ENCODE data around the gene TARP.

The TARP gene

GRCh38 chr7:38291650-38292049 is 18.2 kb upstream of the TARP start:
- TF ChIP-seq, protein P1, sequence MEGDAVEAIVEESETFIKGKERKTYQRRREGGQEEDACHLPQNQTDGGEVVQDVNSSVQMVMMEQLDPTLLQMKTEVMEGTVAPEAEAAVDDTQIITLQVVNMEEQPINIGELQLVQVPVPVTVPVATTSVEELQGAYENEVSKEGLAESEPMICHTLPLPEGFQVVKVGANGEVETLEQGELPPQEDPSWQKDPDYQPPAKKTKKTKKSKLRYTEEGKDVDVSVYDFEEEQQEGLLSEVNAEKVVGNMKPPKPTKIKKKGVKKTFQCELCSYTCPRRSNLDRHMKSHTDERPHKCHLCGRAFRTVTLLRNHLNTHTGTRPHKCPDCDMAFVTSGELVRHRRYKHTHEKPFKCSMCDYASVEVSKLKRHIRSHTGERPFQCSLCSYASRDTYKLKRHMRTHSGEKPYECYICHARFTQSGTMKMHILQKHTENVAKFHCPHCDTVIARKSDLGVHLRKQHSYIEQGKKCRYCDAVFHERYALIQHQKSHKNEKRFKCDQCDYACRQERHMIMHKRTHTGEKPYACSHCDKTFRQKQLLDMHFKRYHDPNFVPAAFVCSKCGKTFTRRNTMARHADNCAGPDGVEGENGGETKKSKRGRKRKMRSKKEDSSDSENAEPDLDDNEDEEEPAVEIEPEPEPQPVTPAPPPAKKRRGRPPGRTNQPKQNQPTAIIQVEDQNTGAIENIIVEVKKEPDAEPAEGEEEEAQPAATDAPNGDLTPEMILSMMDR (IDR thresholded peaks at IDR 0.05): no peak

GRCh38 chr7:38291117-38291647 is 17.7 kb upstream of the TARP start:
- Histone ChIP-seq H3K4me3 (ENCODE audit: low read depth in 1 of 2, low read length in 1 of 2) (no peak overlapping the region), H3K36me3 (no peaks in the 10 kb centered on the region), H3K27me3 (no peaks in the 10 kb centered on the region), H3K9me3 (no peaks in the 10 kb centered on the region), H3K27ac (no peak overlapping the region), H3K4me1 (ENCODE audit: control insufficient read depth in 1 of 2, insufficient read depth in 1 of 2, low read depth in 1 of 2, low read length in 1 of 2) (peaks cover 15 to 21% of the 10 kb centered on the region in 2 experiments)
- TF ChIP-seq, protein P1 (IDR thresholded peaks at IDR 0.05): no peak

More at GRCh38 chr7:38291650-38292049, 18.2 kb upstream of the TARP start:
- Histone ChIP-seq H3K4me3 (ENCODE audit: low read depth in 1 of 2, low read length in 1 of 2) (no peak overlapping the region), H3K4me1 (ENCODE audit: control insufficient read depth in 1 of 2, insufficient read depth in 1 of 2, low read depth in 1 of 2, low read length in 1 of 2) (peaks cover 20 to 24% of the 10 kb centered on the region in 2 experiments), H3K36me3 (no peaks in the 10 kb centered on the region), H3K9me3 (no peaks in the 10 kb centered on the region), H3K27ac (no peak overlapping the region), H3K27me3 (no peaks in the 10 kb centered on the region)

DNA sequence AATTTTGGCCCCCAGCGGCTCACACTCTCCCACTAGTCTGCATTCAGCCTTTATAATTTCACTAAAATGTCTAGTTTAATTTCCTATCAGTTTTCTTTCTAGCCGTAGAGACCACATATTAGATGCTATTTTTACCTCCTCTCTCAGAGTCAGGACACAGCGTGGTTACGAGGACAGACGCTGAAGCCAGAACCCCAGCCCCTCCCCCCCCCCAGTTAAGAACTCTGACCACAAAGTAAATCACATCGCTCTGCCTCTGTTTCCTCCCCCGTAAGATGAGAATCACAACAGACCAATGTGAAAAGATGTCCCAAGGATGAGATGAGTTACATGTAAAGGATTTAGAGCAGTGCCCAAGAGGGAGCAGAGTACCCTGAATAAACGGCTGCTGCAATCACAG is 11.1 kb upstream of the TARP start:
- H3K27me3 ChIP-seq: no peaks in the 10 kb centered on the region
- H3K9me3 ChIP-seq: no peaks in the 10 kb centered on the region
- H3K4me3 ChIP-seq (ENCODE audit: low read depth in 1 of 2, low read length in 1 of 2): peak overlapping the region in 1 of 2 experiments; percentile 9
- H3K36me3 ChIP-seq: no peaks in the 10 kb centered on the region
- TF ChIP-seq, protein P1 (IDR thresholded peaks at IDR 0.05): no peak
- peaks cover 42 to 45% of the 10 kb centered on the region in 2 experiments for H3K4me1 ChIP-seq (ENCODE audit: control insufficient read depth in 1 of 2, insufficient read depth in 1 of 2, low read depth in 1 of 2, low read length in 1 of 2)
- H3K27ac ChIP-seq: no peak overlapping the region

DNA sequence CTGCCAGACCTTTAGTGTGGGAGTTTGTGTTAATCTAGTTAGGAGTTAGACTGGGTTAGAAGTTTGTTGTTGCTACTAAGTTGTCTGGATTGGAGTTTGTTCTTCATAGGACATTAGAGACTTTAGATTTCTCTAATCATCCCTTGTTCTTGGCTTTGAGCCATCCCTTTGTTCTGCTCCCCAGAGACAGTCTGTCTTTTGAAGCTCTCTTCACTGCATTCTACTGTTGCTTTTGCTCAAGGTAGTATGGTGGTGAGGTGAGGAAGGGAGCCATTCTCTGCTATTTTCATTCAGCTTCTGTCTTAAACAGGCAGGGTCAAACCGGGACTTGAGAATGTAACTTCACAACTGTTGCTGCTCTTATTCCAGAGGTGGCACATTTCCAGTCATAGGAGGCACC is 10.4 kb upstream of the TARP start:
- TF ChIP-seq, protein P1 (IDR thresholded peaks at IDR 0.05): no peak
- no peaks in the 10 kb centered on the region for H3K36me3 ChIP-seq
- no peak overlapping the region for H3K4me3 ChIP-seq (ENCODE audit: low read depth in 1 of 2, low read length in 1 of 2)
- H3K27ac ChIP-seq: no peak overlapping the region
- H3K27me3 ChIP-seq: no peaks in the 10 kb centered on the region
- H3K4me1 ChIP-seq (ENCODE audit: control insufficient read depth in 1 of 2, insufficient read depth in 1 of 2, low read depth in 1 of 2, low read length in 1 of 2): peaks cover 37 to 41% of the 10 kb centered on the region in 2 experiments
- H3K9me3 ChIP-seq: no peaks in the 10 kb centered on the region

- Histone ChIP-seq H3K4me3 (ENCODE audit: low read depth in 1 of 2, low read length in 1 of 2) (no peak overlapping the region), H3K27ac (no peak overlapping the region), H3K4me1 (ENCODE audit: control insufficient read depth in 1 of 2, insufficient read depth in 1 of 2, low read depth in 1 of 2, low read length in 1 of 2) (peaks cover 30 to 38% of the 10 kb centered on the region in 2 experiments), H3K9me3 (no peaks in the 10 kb centered on the region), H3K27me3 (no peaks in the 10 kb centered on the region), H3K36me3 (no peaks in the 10 kb centered on the region)
- TF ChIP-seq, protein P1 (IDR thresholded peaks at IDR 0.05): no peak
Observed at GRCh38 chr7:38283107-38283506, 9.7 kb upstream of the TARP start.

Data from neutrophil (primary cell).